Uterus (tissue), 4 donors: ENCODE results near the gene RBM47. TPM values are rescaled to one million over a fixed set of nuclear protein-coding genes. Genes with fewer than 3 reads are reported as not detected.
"Not testable (repeated sequence)": the region's sequence is repeated elsewhere in the genome, so short reads cannot be mapped to it uniquely, and the experiment has no call there.

ENCODE experiments used
- DNase-seq, 2 donors: peaks; one replicate each; pipeline ENCODE4 v3.0.0-alpha.2; 2019 to 2020
- H3K27ac ChIP-seq, 2 donors: fragments of 200-600 bp; sonication (generic); 1 replicate in 1 of 2; 2 replicates in 1 of 2; pipeline ENCODE4 v1.5.1; 2016 to 2018
- H3K27me3 ChIP-seq, 2 donors: fragments of 200-600 bp; sonication (generic); one replicate each; pipeline ENCODE4 v1.5.1; 2018 to 2019; ENCODE audit warnings: control low read depth in 1 of 2
- H3K36me3 ChIP-seq, 2 donors: fragments of 200-600 bp; sonication (generic); one replicate each; pipeline ENCODE4 v1.5.1; 2019; ENCODE audit warnings: control low read depth in 1 of 2
- H3K4me1 ChIP-seq, 2 donors: fragments of 200-600 bp; sonication (generic); one replicate each; pipeline ENCODE4 v1.5.1; 2018 to 2019; ENCODE audit warnings: control low read depth in 1 of 2
- H3K4me3 ChIP-seq, 2 donors: fragments of 200-600 bp; sonication (generic); 1 replicate in 1 of 2; 2 replicates in 1 of 2; pipeline ENCODE4 v1.5.1; 2018 to 2019; ENCODE audit warnings: mild to moderate bottlenecking in 1 of 2
- H3K9me3 ChIP-seq, 2 donors: fragments of 200-600 bp; sonication (generic); one replicate each; pipeline ENCODE4 v1.5.1; 2019; ENCODE audit warnings: control low read depth in 1 of 2
- POLR2A ChIP-seq, 2 donors: fragments of 450-650 bp; IDR thresholded peaks; one replicate each; pipeline ENCODE4 v1.6.1; 2016; ENCODE audit warnings: antibody characterized with exemption in 2 of 2, mild to moderate bottlenecking in 1 of 2, moderate library complexity in 1 of 2
- intact Hi-C: fragments of 100-400 bp; cut with DNase I; formaldehyde crosslinking; loops from one replicate; pipeline ENCODE4 v1.15.1; 2023; ENCODE audit warnings: low total_unique reads
- total RNA-seq, 4 donors: library from RNA; depleted of rRNA in 3 of 4; stranded (reverse); fragments of >200 nt in 3 of 4; gene quantifications; one replicate each; pipeline versions ENCODE4 v1.1.0 to v1.2.4, GENCODE V29; 2014 to 2023
- TF ChIP-seq, protein P1 (sequence below), 4 experiments: fragments of 200-600 bp in 2 of 4; fragments of 450-650 bp in 2 of 4; sonication (generic) in 2 of 4; IDR thresholded peaks; one replicate each; pipeline ENCODE4 v1.5.1; 2016 to 2019; ENCODE audit warnings: antibody characterized with exemption in 4 of 4, mild to moderate bottlenecking in 2 of 4, moderate library complexity in 1 of 4
- donor health status: DM: yes; HTN: yes; CAD: no.

Gene RBM47
- total RNA-seq, 4 donors from 2014 or later, result 3.8 to 22.3 (median 6.8) TPM

DNA sequence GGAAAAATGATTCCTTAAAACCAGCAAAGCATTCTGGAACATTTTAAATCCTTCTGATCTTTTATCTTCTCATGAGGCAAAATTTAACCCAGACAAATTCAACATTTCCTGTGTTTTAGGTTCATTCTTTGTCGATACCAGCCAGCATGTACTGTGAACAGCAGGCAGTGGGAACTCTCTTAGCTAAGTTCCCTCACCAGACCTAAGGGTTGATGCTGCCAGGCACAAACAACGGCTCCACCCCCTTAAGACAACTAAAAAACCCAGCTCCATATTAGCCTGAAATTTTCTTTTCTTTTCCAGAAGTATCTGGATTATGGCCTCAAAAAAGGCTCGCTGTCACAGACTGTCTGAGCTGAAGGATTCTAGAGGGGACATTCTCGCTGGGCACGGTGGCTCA is 2.4 kb upstream of the RBM47 start:
- H3K27me3 ChIP-seq, result no peaks in the 10 kb centered on the region
- no peak for TF ChIP-seq POLR2A (IDR thresholded peaks at IDR 0.05)
- TF ChIP-seq, protein P1, sequence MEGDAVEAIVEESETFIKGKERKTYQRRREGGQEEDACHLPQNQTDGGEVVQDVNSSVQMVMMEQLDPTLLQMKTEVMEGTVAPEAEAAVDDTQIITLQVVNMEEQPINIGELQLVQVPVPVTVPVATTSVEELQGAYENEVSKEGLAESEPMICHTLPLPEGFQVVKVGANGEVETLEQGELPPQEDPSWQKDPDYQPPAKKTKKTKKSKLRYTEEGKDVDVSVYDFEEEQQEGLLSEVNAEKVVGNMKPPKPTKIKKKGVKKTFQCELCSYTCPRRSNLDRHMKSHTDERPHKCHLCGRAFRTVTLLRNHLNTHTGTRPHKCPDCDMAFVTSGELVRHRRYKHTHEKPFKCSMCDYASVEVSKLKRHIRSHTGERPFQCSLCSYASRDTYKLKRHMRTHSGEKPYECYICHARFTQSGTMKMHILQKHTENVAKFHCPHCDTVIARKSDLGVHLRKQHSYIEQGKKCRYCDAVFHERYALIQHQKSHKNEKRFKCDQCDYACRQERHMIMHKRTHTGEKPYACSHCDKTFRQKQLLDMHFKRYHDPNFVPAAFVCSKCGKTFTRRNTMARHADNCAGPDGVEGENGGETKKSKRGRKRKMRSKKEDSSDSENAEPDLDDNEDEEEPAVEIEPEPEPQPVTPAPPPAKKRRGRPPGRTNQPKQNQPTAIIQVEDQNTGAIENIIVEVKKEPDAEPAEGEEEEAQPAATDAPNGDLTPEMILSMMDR (IDR thresholded peaks at IDR 0.05), result no peak
- no peaks in the 10 kb centered on the region for H3K4me1 ChIP-seq
- H3K9me3 ChIP-seq, result no peaks in the 10 kb centered on the region
- no peak for DNase-seq
- no peak overlapping the region for H3K4me3 ChIP-seq
- H3K27ac ChIP-seq, result no peak overlapping the region
- intact Hi-C loops, result no loop called here
- no peaks in the 10 kb centered on the region for H3K36me3 ChIP-seq

DNA sequence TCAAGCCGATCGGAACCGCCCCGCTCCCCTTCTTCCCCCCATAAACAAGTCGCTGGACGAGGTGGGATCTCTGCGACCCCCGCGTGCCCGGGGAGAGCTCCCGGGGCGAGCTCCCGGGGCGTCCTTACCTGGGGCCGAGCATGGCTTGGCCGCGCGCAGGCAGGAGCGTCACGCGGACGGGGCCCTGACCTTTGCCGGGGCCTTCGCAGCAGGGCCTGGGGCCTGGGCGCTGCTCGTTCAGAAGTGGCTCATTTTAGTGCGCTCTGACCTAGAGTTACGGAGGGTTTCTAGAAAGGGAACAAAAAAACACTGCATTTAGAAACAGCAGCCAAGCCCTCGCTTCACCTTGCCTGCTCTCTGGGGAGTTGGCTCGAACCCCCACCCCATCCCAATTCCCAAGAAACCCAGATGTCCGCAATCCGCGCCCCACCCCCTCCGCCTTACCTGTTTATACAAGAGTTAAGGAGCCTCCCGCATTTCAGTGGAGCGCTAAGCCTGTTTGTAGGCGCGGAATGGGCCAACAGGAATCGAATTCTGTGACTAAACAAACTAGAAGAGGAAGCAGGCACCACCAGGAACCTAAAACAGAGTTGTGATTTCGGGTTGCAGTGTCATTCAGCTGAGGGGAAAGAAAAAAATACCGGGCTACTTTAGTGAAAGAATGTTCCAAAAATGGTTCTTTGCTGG is 814 bp upstream of the RBM47 start:
- Histone ChIP-seq H3K9me3 (no peaks in the 10 kb centered on the region), H3K36me3 (no peaks in the 10 kb centered on the region), H3K27ac (no peak overlapping the region), H3K4me1 (no peaks in the 10 kb centered on the region), H3K27me3 (no peaks in the 10 kb centered on the region), H3K4me3 (peak overlapping the region in 1 of 2 donors; percentile 41)
- DNase-seq, result peak in 1 of 2 donors; percentile 16
- intact Hi-C loops, result no loop called here
- TF ChIP-seq POLR2A (IDR thresholded peaks at IDR 0.05), result no peak
- TF ChIP-seq, protein P1 (IDR thresholded peaks at IDR 0.05), result no peak

DNA sequence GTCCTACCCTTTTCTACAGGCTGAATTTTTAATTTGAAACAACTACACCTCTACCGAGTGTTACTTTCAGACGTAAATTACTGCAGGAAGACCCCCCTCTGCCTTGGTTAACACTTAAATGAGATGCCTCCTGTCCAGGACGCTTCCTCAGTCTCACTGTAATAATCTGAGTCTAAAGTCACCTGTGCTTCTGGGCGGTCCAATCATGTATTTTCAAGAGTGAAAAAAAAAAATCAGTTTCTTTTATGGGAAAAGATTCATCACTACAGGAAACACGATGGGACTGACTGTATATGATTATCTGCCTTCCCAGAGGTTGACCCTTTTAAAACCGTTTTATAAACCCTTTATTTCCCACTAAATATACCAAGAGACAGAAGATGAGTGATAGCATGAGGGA is 776 bp downstream of the RBM47 start:
- Histone ChIP-seq H3K4me1 (no peaks in the 10 kb centered on the region), H3K27me3 (no peaks in the 10 kb centered on the region), H3K36me3 (no peaks in the 10 kb centered on the region), H3K27ac (no peak overlapping the region), H3K4me3 (peak overlapping the region in 1 of 2 donors; percentile 41), H3K9me3 (no peaks in the 10 kb centered on the region)
- TF ChIP-seq, protein P1 (IDR thresholded peaks at IDR 0.05), result no peak
- no peak for TF ChIP-seq POLR2A (IDR thresholded peaks at IDR 0.05)
- intact Hi-C loops, result no loop called here
- DNase-seq, result no peak

DNA sequence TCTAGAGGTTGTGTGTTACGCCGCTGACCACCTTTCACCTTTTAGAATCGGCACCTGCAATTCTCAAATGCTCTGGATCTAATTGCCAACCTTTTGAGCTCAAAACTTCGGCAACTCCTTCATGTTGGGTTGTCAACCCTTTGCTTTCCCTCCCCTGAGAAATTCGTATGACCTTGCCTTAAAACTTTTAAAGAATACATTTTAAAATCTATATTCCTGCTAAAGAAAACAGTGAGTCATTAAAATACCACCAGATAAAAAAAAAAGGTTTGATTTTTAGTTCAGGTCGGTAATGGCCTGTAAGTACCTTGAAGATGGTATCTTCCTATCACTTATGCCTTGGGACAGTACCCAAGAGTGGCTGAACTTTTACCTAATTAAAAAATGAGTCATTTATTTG is 1.3 kb downstream of the RBM47 start:
- H3K9me3 ChIP-seq, H3K4me1 ChIP-seq, intact Hi-C loops, DNase-seq, H3K27ac ChIP-seq, H3K4me3 ChIP-seq, H3K36me3 ChIP-seq, H3K27me3 ChIP-seq: not testable (repeated sequence)

DNA sequence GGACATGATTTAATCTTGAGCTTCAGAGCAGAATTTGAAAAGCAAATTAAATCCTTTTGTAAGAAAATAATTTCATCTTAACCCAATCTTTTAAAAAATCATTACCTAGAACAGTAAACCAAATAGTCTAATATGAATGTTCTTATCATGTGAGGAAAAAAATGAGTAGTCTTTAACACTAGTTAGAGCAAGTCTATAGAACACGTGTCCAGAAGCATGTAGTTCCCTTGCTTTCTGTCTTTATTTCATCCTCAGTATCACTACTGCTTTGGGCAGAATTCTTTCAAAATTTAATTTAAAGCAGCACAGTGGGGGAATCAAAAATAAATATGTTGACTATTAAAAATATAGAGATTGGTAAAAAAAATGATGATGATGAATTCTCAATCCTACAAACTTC is 2.1 kb downstream of the RBM47 start:
- TF ChIP-seq POLR2A (IDR thresholded peaks at IDR 0.05), result no peak
- TF ChIP-seq, protein P1 (IDR thresholded peaks at IDR 0.05), result no peak
- Histone ChIP-seq H3K4me1 (no peaks in the 10 kb centered on the region), H3K36me3 (no peaks in the 10 kb centered on the region), H3K4me3 (no peak overlapping the region), H3K27me3 (no peaks in the 10 kb centered on the region), H3K27ac (no peak overlapping the region), H3K9me3 (no peaks in the 10 kb centered on the region)
- intact Hi-C loops, result no loop called here
- DNase-seq, result no peak
